HG03108 (cell line): Measurements from ENCODE around the gene CCDC134.
"Not testable (repeated sequence)": the region's sequence is repeated elsewhere in the genome, so short reads cannot be mapped to it uniquely, and the experiment has no call there.

Experiments used
- ATAC-seq: cut with Tn5 transposase; IDR thresholded peaks from one replicate; pipeline ENCODE4 v1.9.1; 2021; ENCODE audit warnings: moderate library complexity; ENCODE audit not compliant: unreplicated experiment

Gene CCDC134

DNA sequence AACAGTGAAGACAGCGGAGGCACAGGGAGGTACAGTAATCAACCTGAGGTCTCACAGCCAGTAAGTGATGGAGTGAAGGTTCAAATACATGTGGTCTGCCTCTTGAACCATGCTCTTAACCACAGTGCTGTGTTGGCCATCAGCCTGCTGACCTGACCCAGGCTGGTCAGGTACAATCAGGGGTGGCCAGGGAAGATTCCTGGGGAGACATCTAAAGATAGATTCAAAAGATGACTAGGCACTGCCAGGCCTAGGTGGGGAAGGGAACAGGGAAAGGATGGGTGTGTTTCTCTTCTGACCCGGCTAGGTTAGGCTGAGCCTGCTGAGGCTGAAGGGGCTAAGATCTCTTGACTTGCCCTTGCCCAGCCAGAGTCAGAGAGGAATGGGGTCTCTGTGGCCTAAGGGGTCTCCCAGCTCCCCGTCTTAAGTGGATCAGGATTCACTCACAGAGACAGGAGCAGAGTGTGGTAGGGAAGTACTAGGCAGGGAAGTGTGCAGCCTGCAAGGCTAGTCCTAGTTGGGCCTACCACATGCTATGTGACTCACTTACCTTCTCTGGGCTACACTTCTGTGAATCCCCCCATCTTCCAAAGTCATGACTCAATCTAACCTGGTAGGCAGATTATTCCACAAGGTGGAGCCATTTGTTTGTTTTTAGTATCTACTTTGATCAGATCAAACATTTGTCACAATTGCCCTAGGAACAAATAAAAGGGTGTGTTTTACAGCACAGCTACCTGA, 22.0 kb downstream of the CCDC134 start:
- no peak for ATAC-seq

DNA sequence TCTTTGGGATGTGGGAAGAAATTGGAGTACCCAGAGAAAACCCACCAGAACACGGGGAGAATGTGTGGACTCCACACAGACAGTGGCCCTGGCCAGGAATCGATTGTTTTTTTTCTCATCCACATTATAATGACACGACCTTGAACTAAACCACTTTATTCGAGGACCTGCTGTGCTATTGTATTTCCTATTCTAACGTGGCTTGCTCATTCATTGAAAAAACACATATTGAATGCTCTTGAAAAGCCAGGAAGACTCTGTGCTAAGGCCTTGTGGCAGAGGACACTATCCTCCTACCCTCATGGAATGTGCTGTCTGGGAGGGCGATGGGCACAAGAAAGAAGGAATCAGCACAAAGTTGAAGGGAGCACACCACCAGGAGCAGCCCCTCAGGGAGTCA, 23.3 kb downstream of the CCDC134 start:
- no peak for ATAC-seq

DNA sequence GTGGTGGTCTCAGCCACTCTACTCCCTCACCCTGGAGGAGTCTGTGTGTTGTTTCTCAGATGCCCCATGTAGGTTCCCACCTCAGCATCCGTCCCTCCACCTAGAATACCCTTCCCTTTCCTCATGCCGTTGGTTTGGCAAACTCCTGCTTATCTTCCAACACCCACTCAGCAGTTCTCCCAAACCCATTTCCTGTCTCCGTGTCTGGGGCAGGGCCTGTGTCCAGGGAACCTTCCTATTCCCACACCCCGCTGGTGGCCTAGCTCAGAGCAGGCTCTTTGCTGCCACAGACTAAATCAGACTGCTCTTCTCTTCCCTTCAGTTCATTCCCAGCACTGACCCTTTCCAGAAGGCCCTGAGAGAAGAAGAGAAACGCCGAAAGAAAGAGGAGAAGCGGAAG, 24.9 kb downstream of the CCDC134 start:
- no peak for ATAC-seq

DNA sequence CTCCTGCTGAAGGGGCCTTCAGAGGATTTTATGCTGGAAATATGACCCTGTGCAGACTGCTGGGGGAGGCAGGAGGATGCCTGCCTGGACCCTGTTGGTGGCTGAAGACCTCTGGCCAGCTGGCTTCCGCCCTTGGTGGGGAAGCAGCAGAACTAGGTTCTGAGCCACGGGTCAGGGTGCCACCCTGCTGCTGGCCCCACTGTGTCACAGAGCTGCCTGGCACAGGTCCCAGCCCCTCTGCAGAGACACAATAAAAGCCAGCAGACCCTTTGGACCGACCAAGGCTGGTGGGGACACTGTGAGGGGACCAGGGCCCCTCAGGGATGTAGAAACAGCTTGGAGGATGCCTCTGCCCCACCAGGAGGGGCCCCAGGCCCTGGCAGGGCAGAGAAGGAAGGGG, 25.5 kb downstream of the CCDC134 start:
- no peak for ATAC-seq

DNA sequence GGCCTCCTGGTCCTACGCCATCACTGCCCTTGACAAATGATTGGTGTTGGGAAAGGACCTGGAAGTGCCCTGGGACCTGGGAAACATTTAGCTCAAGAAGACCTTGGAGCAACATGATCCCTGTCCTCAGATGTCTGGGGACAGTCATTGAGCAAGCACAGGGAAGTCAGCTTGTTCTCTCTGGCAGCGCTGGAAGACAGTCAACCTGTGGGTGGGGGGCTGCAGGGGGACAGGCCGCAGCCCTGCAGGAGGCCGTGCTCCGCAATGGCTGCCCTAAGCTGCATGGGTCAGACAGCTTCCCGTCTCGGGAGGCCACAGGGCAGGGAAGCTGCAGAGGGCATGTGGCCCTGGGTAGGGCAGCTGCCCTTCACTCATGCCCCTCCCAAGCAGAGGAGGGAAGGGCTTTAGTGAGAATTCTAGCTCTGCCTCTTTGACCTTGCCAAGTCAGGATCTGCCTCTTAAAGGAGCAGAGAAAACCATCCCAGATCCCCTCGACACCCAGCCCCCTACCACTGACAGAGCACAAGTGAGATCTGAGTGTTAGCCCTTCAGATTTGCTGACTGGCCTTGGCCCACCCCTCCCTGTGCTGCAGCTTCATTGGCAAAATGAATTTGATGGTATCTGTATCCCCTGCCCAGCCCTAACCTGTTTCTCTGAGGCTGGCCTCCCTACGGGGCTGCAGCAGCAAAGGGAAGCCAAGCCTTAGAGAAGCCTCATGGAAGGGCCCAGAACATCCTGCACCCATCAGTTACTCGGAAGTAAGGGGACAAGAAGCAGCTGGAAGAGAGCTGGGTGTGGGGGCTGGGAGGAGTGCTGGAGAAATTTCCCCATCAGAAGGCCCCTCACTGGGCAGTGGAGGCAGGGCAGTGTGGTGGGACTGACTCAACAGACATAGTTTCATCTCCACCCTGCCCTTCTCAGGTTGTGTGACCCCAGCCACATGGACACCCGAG, 26.2 kb downstream of the CCDC134 start:
- ATAC-seq, result no peak

DNA sequence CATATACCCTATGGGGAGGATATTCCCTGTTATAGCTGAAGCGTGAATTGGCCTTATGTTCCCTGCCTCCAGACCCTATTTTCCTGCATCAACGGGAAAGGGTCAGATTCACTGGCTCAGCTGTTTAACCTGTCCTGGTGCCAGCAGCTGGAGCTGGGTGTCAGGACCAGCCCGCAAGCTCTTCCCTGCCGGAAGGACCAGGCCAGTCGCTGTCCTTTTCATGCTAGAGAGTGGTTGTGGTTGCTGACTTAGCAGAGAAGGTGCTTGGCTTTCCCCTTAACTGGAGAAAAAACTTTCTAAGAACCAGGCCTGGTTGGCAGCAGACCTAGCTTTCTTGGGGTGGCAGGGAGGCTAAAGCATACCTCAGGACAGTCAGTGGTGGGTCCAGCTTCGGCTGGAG, 27.2 kb downstream of the CCDC134 start:
- ATAC-seq, result no peak

DNA sequence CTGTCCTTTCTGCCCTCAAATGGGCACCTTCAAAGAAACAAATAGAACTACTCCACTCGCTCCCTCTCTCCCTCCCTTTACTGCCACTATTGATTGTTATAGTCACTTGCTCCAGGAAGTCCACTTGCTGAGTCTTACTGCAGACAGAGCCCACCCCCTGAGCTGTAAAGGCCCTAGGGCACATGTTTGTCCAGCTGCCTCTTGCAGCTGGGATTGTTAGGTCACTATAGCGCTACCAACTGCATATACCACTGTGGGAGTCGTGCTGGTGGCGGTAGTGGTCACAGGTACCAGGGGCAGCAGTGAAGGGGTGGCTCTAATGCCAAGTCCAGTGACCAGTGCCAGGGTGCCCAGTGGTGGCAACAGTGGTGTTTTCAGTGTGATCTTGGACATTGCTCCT, 28.0 kb downstream of the CCDC134 start:
- ATAC-seq, result no peak

DNA sequence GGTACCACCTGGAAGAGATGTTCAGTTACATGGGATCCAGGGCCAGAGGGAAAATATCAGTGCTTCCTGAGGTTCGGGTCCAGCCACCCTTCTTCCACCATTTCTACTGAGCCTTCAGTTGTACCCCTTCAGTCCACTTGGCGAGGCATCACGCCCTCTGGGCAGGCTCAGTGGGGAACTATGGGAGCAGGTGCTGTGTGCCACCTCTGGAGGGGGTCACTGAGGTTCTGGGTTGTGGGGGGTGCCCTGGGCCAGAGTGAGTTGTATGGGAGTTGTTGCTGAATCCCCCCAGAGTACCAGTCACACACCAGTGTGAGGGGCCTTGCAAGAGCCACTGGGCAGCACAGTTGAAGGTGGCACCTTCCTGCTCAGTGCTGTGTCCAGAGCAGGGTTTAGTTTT, 29.7 kb downstream of the CCDC134 start:
- ATAC-seq, result no peak

DNA sequence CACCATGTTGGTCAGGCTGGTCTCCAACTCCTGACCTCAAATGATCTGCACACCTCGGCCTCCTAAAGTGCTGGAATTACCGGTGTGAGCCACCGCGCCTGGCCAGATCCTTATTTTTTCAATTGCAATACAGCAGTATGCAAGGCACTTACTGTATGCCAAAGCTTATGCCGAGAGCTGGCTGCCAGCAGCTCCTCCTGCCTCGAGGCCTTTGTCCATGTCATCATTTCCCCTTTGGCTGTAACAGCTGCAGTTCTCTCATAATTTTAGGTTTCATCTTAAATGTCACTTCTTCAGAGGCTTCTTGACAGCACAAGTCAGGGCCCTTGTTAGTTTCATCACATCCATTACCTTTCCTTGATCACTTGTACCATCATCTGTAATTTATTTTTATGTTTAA, 30.9 kb downstream of the CCDC134 start:
- ATAC-seq, result no peak

DNA sequence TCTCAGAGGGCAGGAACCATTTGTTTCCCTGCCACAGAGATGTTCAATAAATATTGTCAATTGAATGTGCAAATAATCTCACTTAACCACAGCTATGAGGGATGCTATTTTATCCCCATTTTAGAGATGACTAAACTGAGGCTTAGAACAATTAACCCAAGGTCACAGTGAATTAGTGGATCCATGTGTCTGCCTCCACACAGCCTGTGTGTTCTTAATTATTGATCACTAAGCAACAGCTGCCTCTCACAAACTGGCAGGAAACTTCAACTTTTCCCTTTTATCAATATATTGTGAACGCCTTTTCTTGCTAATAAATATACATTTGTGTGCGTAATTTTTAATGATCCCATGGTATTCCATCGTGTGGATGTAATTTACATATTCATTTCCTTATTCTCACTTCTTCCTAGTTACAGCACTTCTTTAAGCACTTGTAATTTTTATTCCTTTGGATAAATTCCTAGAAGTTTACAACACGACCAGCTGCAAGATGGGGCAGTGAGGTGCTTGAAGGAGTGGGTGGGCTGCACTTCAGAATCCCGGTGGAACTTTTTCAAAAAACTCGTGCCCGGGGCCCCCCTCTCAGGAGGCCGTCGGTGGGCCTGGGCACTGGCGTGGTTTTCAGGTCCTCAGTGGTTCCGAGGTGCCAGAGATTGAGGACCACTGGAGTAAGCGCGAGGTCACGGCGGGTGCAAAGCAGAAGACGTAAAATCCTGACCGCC, 31.5 kb downstream of the CCDC134 start:
- no peak for ATAC-seq

DNA sequence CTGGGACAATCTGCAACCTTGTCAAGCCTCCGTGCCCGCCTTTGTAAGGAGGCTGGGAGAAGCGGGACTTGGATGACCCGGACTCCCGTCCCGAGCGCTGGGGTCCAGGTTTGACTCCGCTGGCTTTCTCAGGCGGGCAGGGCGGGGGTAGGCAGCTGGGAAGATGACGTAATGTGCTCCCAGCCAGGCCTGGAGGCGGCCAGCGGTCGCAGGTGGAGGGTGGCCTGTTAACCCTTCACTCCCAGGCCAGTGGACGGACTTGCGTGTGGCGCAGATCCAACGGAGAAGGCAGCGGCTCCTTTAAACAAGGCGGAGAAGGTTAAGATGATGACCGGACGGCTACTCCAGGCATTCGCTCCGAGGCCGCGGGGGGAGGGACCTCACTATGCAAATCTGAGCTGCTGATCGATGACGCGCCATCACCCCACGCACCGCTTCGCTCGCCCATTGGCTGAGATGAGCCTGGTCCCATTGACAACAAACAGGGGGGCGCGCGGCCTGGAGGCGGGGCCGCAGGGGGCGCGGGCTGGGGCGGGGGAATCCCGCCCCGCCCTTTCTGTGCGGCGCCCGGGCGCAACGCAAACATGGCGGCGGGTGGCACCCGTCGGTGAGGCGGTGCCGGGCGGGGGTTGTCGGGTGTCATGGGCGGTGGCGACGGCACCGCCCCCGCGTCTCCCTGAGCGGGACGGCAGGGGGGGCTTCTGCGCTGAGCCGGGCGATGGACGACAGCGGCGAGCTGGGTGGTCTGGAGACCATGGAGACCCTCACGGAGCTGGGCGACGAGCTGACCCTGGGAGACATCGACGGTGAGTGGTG, 32.3 kb downstream of the CCDC134 start, which contains the start of gene SREBF2:
TSS of gene SREBF2 (plus strand) at position 553 of the 816 bp plus-strand sequence. CDS start at position 719, 166 bp downstream.
- ATAC-seq, result peak; percentile 77

DNA sequence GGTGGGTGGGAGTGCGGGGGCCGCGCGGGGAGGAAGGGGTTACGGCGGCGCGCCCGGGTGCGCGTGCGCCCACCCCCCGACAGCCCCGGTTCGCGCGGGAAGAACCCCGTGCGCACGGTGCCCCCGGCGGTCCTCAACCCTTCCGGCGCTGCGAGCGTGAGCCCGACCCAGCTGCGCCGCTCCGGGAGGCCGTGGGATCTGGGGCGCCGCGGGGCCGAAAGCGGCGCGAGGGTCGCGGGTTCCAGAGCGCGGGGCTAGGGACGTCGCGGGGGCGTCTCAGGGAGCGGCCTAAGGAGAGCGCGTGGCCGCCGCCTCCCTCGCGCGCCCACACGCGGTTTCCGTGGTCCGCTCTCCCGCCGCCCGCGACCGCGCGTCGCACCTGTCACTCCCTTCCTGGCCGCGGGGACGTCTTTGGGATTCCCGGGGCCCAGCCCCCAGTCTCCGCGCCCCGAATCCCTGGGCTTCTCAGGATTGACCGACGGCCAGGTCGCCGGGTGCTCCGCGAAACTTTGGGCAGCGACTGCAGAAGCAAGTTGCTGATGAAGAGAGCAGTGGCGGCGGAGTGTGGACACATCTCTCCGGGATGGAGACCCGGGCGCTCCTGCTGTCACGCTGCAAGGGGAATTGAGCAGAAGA, 33.0 kb downstream of the CCDC134 start:
- ATAC-seq, result peak; percentile 18

DNA sequence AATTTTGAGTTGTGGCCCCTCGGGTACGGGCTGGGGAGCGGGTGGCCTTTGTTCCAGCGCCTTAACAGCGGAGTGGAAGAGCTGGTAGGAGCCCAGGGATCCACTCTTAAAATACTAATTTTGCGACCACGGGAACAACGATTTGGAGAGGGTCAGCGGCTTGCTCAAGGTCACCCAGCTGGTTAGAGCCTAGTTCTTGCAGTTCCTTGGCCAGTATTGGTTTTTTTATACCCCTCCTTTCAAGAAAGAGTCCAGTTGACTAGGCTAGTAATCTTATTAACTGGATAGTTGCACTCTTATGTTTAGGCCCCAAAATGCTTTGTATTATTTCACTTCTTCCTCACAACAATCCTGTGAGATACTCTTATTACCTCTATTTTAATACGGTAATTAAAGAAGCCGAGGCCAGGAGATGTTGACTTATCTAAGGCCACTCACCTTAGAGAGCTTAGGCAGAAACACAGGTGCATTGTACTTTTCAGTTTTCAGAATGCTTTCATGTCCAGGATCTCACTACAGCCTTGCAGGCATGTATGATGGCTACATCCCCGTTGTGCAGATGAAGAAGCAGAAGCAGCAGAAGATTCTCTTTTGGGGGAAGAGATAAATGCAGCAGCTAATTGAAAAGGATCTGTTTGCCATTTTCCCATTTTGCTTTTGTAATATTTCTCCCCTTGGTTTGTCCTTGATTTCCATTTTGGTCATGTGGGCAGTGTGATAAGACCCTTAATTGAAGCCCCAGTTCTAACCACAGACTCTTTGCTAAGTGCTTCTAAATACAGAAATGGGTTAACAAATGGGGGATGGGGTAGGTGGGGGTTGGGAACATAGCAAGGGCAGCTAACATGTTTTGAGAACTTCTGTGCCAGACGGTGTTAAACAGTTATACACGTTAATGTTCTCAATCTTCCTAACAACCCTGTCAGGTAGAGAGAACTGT, 33.8 kb downstream of the CCDC134 start:
- no peak for ATAC-seq

DNA sequence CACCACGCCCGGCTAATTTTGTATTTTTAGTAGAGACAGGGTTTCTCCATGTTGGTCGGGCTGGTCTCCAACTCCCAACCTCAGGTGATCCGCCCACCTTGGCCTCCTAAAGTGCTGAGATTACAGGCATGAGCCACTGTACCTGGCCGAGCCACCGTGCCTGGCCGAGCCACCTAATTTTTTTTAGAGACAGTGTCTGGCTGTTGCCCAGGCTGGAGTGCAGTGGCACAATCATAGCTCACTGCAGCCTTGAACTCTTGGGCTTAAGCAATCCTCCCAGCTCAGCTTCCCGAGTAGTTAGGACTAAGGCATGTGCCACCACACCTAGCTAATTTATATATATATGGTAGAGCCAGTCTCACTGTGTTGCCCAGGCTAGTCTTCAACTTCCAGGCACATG, 35.0 kb downstream of the CCDC134 start:
- ATAC-seq, result not testable (repeated sequence)

DNA sequence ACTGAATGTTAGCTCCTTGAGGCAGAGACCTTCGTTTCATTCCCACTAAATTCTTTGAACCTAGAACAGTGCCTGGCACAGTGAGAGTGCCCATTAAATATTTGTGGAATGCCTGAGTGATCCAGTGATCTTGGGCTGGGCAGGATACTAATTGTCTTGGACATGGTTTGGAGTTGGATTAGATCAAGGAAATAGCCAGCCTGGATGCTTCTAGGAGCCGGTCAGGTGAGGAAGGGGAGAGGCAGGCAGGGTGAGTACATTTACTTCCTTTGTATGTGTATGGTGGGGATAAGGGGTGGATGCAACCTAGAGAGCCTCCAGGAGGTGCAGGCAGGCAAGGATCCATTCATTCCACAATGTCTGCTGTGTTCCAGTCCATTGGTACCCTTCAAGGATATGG, 36.1 kb downstream of the CCDC134 start:
- ATAC-seq, result no peak

DNA sequence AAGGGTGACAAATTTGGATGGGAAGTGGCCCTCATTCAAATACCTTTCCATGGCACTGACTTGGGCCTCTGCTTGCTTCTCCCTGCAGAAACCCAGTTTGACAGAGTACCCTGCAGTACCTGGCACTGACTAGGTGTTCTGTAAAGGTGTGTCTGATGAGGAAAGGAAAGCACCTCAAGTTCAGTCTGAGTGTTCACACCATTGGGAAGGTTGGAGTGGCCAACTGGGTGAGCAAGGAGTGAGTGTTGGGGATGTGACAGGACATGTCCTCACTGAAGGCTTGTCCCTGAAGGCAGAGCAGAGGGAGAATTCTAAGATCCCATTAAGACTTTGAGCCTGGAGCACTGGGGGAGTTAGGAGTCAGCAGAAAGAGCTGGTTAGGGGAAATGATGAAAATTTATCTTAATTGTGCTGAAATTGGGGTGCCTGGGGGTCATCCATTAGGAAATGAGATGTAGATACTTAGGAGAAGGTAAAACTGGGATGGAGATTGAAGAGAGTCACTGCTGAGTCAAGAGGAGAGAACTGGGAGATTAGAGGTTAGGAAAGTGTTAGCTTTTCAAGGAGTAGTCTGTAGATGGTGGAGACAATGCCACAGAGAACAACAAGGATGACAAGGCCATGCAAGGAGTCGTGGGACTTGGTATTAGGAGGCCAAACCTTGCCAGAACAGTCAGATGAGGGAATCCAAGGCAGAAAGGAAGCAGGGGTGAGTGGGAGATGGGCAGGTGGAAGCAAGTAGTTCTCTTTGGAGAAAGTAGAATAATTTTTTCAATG, 38.6 kb downstream of the CCDC134 start:
- ATAC-seq, result no peak

DNA sequence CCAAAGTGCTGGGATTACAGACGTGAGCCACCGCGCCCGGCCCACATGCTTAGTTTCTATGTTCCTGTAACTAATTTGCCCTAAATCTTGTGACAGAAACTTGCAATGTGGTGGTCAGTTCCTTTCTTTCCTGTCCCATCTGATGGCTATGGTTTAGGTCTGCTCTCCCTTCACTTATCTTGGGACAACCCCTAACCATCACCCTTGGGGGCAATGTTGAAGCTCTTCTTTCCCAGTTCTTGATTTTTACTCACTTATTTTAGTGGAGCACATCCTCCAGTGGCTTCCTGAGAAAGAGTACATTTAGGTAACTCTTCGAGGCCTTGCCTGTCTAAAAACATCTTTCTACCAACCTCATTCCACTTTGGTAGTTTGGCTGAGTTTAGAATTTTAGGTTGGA, 39.7 kb downstream of the CCDC134 start:
- ATAC-seq, result no peak

DNA sequence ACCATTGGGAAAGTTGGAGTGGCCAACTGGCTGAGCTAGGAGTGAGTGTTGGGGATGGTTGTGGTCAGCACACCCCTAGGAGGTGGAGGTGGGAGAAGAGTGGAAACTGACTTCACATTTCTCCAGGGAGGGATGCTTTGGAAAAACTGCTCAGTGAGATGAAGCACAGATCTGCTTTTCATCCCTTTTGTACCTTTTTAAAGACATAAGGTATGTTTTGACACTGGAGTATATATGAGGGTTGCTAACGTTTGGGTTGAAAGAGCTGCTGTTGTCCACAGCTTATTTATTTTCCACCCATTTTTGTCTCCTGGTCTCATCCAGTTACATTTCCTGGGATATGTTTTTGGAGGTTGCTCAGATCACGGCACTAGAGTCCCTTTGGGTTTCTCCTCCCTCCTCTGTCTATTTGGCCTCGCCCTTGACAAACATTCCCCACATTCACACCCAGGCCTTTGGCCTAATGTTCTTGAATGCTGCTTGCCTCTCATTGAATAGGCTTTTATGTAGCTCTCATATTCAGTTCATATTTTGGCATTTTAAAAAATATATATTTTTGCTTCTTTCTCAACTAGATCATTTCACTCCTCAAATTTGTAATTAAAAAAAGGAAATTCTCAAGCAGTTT, 40.7 kb downstream of the CCDC134 start:
- no peak for ATAC-seq
